ENCODE data around the gene MSI2.

DNA sequence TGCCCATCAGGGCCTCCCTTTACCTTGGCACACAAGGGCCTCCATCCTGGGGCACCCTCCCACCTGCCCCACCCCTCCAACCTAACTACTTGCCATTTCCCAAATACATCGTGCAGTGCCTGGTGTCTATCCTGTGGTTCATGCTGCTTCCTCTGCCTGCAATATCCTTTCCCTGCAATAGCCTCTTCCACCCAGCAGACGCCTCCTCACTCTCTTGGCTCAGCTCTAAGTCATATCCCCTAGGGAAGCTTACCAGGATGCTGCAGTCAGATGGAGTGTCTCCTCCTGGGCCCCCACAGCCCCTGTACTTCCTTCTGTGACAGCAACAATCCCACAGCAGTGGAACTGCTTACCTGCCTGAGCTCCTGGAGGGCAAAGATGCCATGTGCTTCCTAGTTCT, 452.1 kb downstream of the MSI2 start:
- TF ChIP-seq EZH2 (IDR thresholded peaks at IDR 0.05; ENCODE audit: borderline replicate concordance, insufficient read depth, low read depth, low read length, poor library complexity, severe bottlenecking) = no peak
- TF ChIP-seq, protein P1, sequence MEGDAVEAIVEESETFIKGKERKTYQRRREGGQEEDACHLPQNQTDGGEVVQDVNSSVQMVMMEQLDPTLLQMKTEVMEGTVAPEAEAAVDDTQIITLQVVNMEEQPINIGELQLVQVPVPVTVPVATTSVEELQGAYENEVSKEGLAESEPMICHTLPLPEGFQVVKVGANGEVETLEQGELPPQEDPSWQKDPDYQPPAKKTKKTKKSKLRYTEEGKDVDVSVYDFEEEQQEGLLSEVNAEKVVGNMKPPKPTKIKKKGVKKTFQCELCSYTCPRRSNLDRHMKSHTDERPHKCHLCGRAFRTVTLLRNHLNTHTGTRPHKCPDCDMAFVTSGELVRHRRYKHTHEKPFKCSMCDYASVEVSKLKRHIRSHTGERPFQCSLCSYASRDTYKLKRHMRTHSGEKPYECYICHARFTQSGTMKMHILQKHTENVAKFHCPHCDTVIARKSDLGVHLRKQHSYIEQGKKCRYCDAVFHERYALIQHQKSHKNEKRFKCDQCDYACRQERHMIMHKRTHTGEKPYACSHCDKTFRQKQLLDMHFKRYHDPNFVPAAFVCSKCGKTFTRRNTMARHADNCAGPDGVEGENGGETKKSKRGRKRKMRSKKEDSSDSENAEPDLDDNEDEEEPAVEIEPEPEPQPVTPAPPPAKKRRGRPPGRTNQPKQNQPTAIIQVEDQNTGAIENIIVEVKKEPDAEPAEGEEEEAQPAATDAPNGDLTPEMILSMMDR (IDR thresholded peaks at IDR 0.05) = no peak

Data from B cell (primary cell).